ENCODE measurements around the gene CWC15. TPM values are rescaled to one million over a fixed set of nuclear protein-coding genes. Genes with fewer than 3 reads are reported as not detected.

The CWC15 gene
- polyA plus RNA-seq, 1 donor from 2014 or later, result 151 TPM

- H3K4me2 ChIP-seq (ENCODE audit: low read length), result no peak overlapping the region
- no peaks in the 10 kb centered on the region for H3K79me2 ChIP-seq (replicated peaks; ENCODE audit: insufficient read depth, low read length)
- H3K27ac ChIP-seq (ENCODE audit: low read length), result no peak overlapping the region
- no peak overlapping the region for H3K4me3 ChIP-seq (ENCODE audit: low read length)
- no peak overlapping the region for H2AFZ ChIP-seq (ENCODE audit: low read depth, low read length)
- no peaks in the 10 kb centered on the region for H3K9me2 ChIP-seq (ENCODE audit: insufficient read depth, low read length)
- H3K9ac ChIP-seq (ENCODE audit: low read length), result no peak overlapping the region
- no peaks in the 10 kb centered on the region for H3K27me3 ChIP-seq (ENCODE audit: insufficient read depth, low read depth, low read length)
- peaks cover 6% of the 10 kb centered on the region for H3K36me3 ChIP-seq (ENCODE audit: insufficient read depth, low read length)
- no peaks in the 10 kb centered on the region for H3F3A ChIP-seq (ENCODE audit: insufficient read depth, low read length, poor library complexity, severe bottlenecking)
- TF ChIP-seq SMC3 (conservative IDR thresholded peaks at IDR 0.05; ENCODE audit: poor library complexity) (no peak), TAF1 (IDR thresholded peaks at IDR 0.05; ENCODE audit: low read depth) (no peak), RAD21 (conservative IDR thresholded peaks at IDR 0.05) (no peak), EP300 (conservative IDR thresholded peaks at IDR 0.05; ENCODE audit: poor library complexity, severe bottlenecking) (no peak), POLR2AphosphoS5 (IDR thresholded peaks at IDR 0.05) (no peak), REST (IDR thresholded peaks at IDR 0.05; ENCODE audit: borderline replicate concordance) (no peak), EZH2 (IDR thresholded peaks at IDR 0.05; ENCODE audit: borderline replicate concordance, insufficient read depth, low read length, poor library complexity, severe bottlenecking) (no peak), MXI1 (conservative IDR thresholded peaks at IDR 0.05; ENCODE audit: poor library complexity, severe bottlenecking) (no peak), CTCF (IDR thresholded peaks at IDR 0.05; ENCODE audit: poor library complexity, severe bottlenecking) (no peak)
- no peaks in the 10 kb centered on the region for H4K20me1 ChIP-seq (ENCODE audit: insufficient read depth)
- no peaks in the 10 kb centered on the region for H3K9me3 ChIP-seq (ENCODE audit: low read length)
Observed at GRCh38 chr11:94960488-94960887, 12.9 kb downstream of the CWC15 start.

- Histone ChIP-seq H3K9ac (ENCODE audit: low read length) (no peak overlapping the region), H3K27ac (ENCODE audit: low read length) (no peak overlapping the region), H3K4me2 (ENCODE audit: low read length) (no peak overlapping the region), H3K36me3 (ENCODE audit: insufficient read depth, low read length) (no peaks in the 10 kb centered on the region), H3K9me3 (ENCODE audit: low read length) (no peaks in the 10 kb centered on the region), H3K27me3 (ENCODE audit: insufficient read depth, low read depth, low read length) (no peaks in the 10 kb centered on the region), H3F3A (ENCODE audit: insufficient read depth, low read length, poor library complexity, severe bottlenecking) (no peaks in the 10 kb centered on the region), H3K79me2 (replicated peaks; ENCODE audit: insufficient read depth, low read length) (no peaks in the 10 kb centered on the region), H3K9me2 (ENCODE audit: insufficient read depth, low read length) (no peaks in the 10 kb centered on the region), H4K20me1 (ENCODE audit: insufficient read depth) (no peaks in the 10 kb centered on the region), H2AFZ (ENCODE audit: low read depth, low read length) (no peak overlapping the region), H3K4me3 (ENCODE audit: low read length) (no peak overlapping the region)
- TF ChIP-seq MXI1 (conservative IDR thresholded peaks at IDR 0.05; ENCODE audit: poor library complexity, severe bottlenecking) (no peak), EP300 (conservative IDR thresholded peaks at IDR 0.05; ENCODE audit: poor library complexity, severe bottlenecking) (no peak), EZH2 (IDR thresholded peaks at IDR 0.05; ENCODE audit: borderline replicate concordance, insufficient read depth, low read length, poor library complexity, severe bottlenecking) (no peak), CTCF (IDR thresholded peaks at IDR 0.05; ENCODE audit: poor library complexity, severe bottlenecking) (no peak), SMC3 (conservative IDR thresholded peaks at IDR 0.05; ENCODE audit: poor library complexity) (no peak), POLR2AphosphoS5 (IDR thresholded peaks at IDR 0.05) (no peak), REST (IDR thresholded peaks at IDR 0.05; ENCODE audit: borderline replicate concordance) (no peak), RAD21 (conservative IDR thresholded peaks at IDR 0.05) (no peak), TAF1 (IDR thresholded peaks at IDR 0.05; ENCODE audit: low read depth) (no peak)
Observed at GRCh38 chr11:94959179-94959578, 14.2 kb downstream of the CWC15 start.

Measured in neural cell (in vitro differentiated cells).